IMR-90 (cell line): ENCODE results near the gene RNF144A. TPM values are rescaled to one million over a fixed set of nuclear protein-coding genes. Genes with fewer than 3 reads are reported as not detected.

Experiments
- ATAC-seq: fragments of 200-7000 bp; cut with Tn5 transposase; 2 replicates; pipeline ENCODE4 v1.9.1; 2020; ENCODE audit warnings: low read depth, mild to moderate bottlenecking, moderate library complexity
- BruUV-seq: library from RNA; stranded (reverse); fragments of 400-500 nt; replicated peaks from 2 replicates; lab custom pipeline; 2021; lab: Mats Ljungman, UMichigan
- CTCF ChIA-PET: fragments of 300-600 bp; formaldehyde crosslinking; extraction: SDS; loops from one replicate; lab custom pipeline; 2021; ENCODE audit warnings: antibody characterized with exemption; lab: Yijun Ruan, JAX
- POLR2A ChIA-PET: fragments of 300-600 bp; sonication (Branson Sonifier 250); formaldehyde crosslinking; loops from one replicate; lab custom pipeline; 2022; ENCODE audit warnings: antibody characterized with exemption; ENCODE audit not compliant: unreplicated experiment; lab: Charles Lee
- DNase-seq: peaks from one replicate; pipeline ENCODE4 v3.0.0; 2013
- H2AFZ ChIP-seq: replicated peaks from 2 replicates; pipeline ENCODE3; 2013; ENCODE audit warnings: low read length, mild to moderate bottlenecking; ENCODE audit not compliant: poor library complexity
- H2AK5ac ChIP-seq: 2 replicates; pipeline ENCODE4 v1.6.1; 2013; ENCODE audit warnings: low read depth, low read length, inconsistent platforms
- H2AK9ac ChIP-seq: replicated peaks from 2 replicates; pipeline ENCODE3; 2013; ENCODE audit warnings: mild to moderate bottlenecking, low read depth, low read length, moderate library complexity; ENCODE audit not compliant: poor library complexity
- H2BK120ac ChIP-seq: 2 replicates; pipeline ENCODE4 v1.6.1; 2013; ENCODE audit warnings: low read depth, low read length, inconsistent platforms
- H2BK15ac ChIP-seq: 3 replicates; pipeline ENCODE4 v1.6.1; 2013; ENCODE audit warnings: low read depth, low read length, inconsistent platforms
- H2BK20ac ChIP-seq: 2 replicates; pipeline ENCODE4 v1.6.1; 2013; ENCODE audit warnings: low read depth, mild to moderate bottlenecking, inconsistent platforms, low read length, moderate library complexity
- H2BK5ac ChIP-seq: 2 replicates; pipeline ENCODE4 v1.6.1; 2013; ENCODE audit warnings: mild to moderate bottlenecking, low read depth, low read length, inconsistent platforms; ENCODE audit not compliant: poor library complexity, severe bottlenecking
- H3K14ac ChIP-seq: replicated peaks from 2 replicates; pipeline ENCODE4 v1.6.1; 2013; ENCODE audit warnings: low read depth, low read length, inconsistent platforms
- H3K18ac ChIP-seq: 2 replicates; pipeline ENCODE4 v1.6.1; 2013; ENCODE audit warnings: low read depth, low read length, control low read depth
- H3K23ac ChIP-seq: 2 replicates; pipeline ENCODE4 v1.6.1; 2013; ENCODE audit warnings: low read depth, low read length, inconsistent platforms
- H3K27ac ChIP-seq: 2 replicates; pipeline ENCODE4 v1.5.1; 2013; ENCODE audit warnings: mild to moderate bottlenecking, control low read depth, low read length; ENCODE audit not compliant: insufficient read depth
- H3K27me3 ChIP-seq: 2 replicates; pipeline ENCODE4 v1.6.1; 2013; ENCODE audit warnings: low read length; ENCODE audit not compliant: control insufficient read depth, insufficient read depth
- H3K36me3 ChIP-seq: 2 replicates; pipeline ENCODE4 v1.6.1; 2013; ENCODE audit warnings: low read length, mixed read lengths; ENCODE audit not compliant: control insufficient read depth, insufficient read depth
- H3K4ac ChIP-seq: 2 replicates; pipeline ENCODE4 v1.6.1; 2013; ENCODE audit warnings: low read depth, low read length, inconsistent platforms
- H3K4me1 ChIP-seq: 2 replicates; pipeline ENCODE4 v1.6.1; 2013; ENCODE audit warnings: low read length, mixed read lengths; ENCODE audit not compliant: control insufficient read depth, insufficient read depth
- H3K4me2 ChIP-seq: 2 replicates; pipeline ENCODE4 v1.6.1; 2013; ENCODE audit warnings: low read depth, mild to moderate bottlenecking, control low read depth, low read length, moderate library complexity
- H3K4me3 ChIP-seq: 2 replicates; pipeline ENCODE4 v1.5.1; 2013; ENCODE audit warnings: low read depth, mild to moderate bottlenecking, control low read depth, low read length, moderate library complexity; ENCODE audit not compliant: insufficient read depth
- H3K56ac ChIP-seq: 2 replicates; pipeline ENCODE4 v1.6.1; 2013; ENCODE audit warnings: low read length, inconsistent platforms; ENCODE audit not compliant: insufficient read depth; ENCODE audit errors: extremely low read depth
- H3K79me1 ChIP-seq, 2 experiments: 2 replicates each; pipeline ENCODE4 v1.6.1; 2013; ENCODE audit warnings: low read length in 2 of 2, inconsistent platforms in 1 of 2, low read depth in 1 of 2
- H3K9ac ChIP-seq: 2 replicates; pipeline ENCODE4 v1.6.1; 2013; ENCODE audit warnings: low read depth, low read length, control low read depth
- H3K9me1 ChIP-seq: 2 replicates; pipeline ENCODE4 v1.6.1; 2013; ENCODE audit warnings: low read length, inconsistent platforms; ENCODE audit not compliant: insufficient read depth
- H3K9me3 ChIP-seq: 2 replicates; pipeline ENCODE4 v1.6.1; 2013; ENCODE audit warnings: low read length; ENCODE audit not compliant: control insufficient read depth, insufficient read depth
- H4K20me1 ChIP-seq: 2 replicates; pipeline ENCODE4 v1.6.1; 2013; ENCODE audit warnings: low read length, inconsistent platforms; ENCODE audit not compliant: insufficient read depth
- H4K5ac ChIP-seq: 2 replicates; pipeline ENCODE4 v1.6.1; 2013; ENCODE audit warnings: mild to moderate bottlenecking, low read depth, low read length, control low read depth
- H4K8ac ChIP-seq, 2 experiments: 2 replicates each; pipeline ENCODE4 v1.6.1; 2013; ENCODE audit warnings: low read depth in 2 of 2, low read length in 2 of 2, control low read depth in 1 of 2, inconsistent platforms in 1 of 2
- H4K91ac ChIP-seq: 2 replicates; pipeline ENCODE4 v1.6.1; 2013; ENCODE audit warnings: low read depth, low read length, inconsistent platforms; ENCODE audit not compliant: insufficient read depth
- BHLHE40 ChIP-seq: fragments of 150-350 bp; IDR thresholded peaks from 2 replicates; pipeline ENCODE4 v1.6.1; 2016; ENCODE audit warnings: mild to moderate bottlenecking, low read depth, low read length
- CEBPB ChIP-seq: IDR thresholded peaks from 2 replicates; pipeline ENCODE4 v1.6.1; 2012; ENCODE audit warnings: low read depth, low read length, improper control_type of control experiment
- CHD1 ChIP-seq: IDR thresholded peaks from 2 replicates; pipeline ENCODE4 v1.6.1; 2012; ENCODE audit warnings: low read depth, low read length, improper control_type of control experiment
- ELK1 ChIP-seq: fragments of 150-350 bp; IDR thresholded peaks from 2 replicates; pipeline ENCODE4 v1.6.1; 2016; ENCODE audit warnings: low read depth, mild to moderate bottlenecking, low read length, moderate library complexity, borderline replicate concordance
- FOS ChIP-seq: fragments of 150-350 bp; IDR thresholded peaks from 2 replicates; pipeline ENCODE4 v1.6.1; 2016; ENCODE audit warnings: low read depth, low read length
- MAFK ChIP-seq: IDR thresholded peaks from 2 replicates; pipeline ENCODE4 v1.6.1; 2012; ENCODE audit warnings: low read depth, low read length, improper control_type of control experiment
- MAZ ChIP-seq: IDR thresholded peaks from 2 replicates; pipeline ENCODE4 v1.6.1; 2012; ENCODE audit warnings: low read depth, mild to moderate bottlenecking, low read length, improper control_type of control experiment, moderate library complexity, borderline replicate concordance
- MXI1 ChIP-seq: IDR thresholded peaks from 2 replicates; pipeline ENCODE4 v1.6.1; 2012; ENCODE audit warnings: low read depth, mild to moderate bottlenecking, low read length, moderate library complexity, borderline replicate concordance
- NFE2L2 ChIP-seq: fragments of 150-350 bp; IDR thresholded peaks from 2 replicates; pipeline ENCODE4 v1.6.1; 2016; ENCODE audit warnings: low read depth, mild to moderate bottlenecking, low read length
- RAD21 ChIP-seq: IDR thresholded peaks from 2 replicates; pipeline ENCODE4 v1.6.1; 2012; ENCODE audit warnings: low read length, improper control_type of control experiment
- RCOR1 ChIP-seq: IDR thresholded peaks from 2 replicates; pipeline ENCODE4 v1.6.1; 2012; ENCODE audit warnings: mild to moderate bottlenecking, low read length, improper control_type of control experiment; ENCODE audit not compliant: insufficient replicate concordance
- RFX5 ChIP-seq: IDR thresholded peaks from 2 replicates; pipeline ENCODE4 v1.8.0; 2012; ENCODE audit warnings: low read depth, mild to moderate bottlenecking, low read length, moderate library complexity
- SMC3 ChIP-seq: fragments of 150-350 bp; IDR thresholded peaks from 2 replicates; pipeline ENCODE4 v1.6.1; 2016; ENCODE audit warnings: low read depth, mild to moderate bottlenecking, antibody characterized with exemption, low read length, moderate library complexity
- WGBS, 2 experiments: methylation state at CpG; one replicate each; pipeline versions ENCODE4 v1.1.5 to v1.1.7; 2013; ENCODE audit warnings: missing lambda C conversion rate in 2 of 2; ENCODE audit not compliant: insufficient read length in 1 of 2; ENCODE audit errors: extremely low coverage in 2 of 2; 5-methylcytosine and 5-hydroxymethylcytosine counted together
- dilution Hi-C: fragments of 300-500 bp; cut with HindIII; formaldehyde crosslinking; loops from one replicate; pipeline ENCODE4 v1.14.3; 2018; ENCODE audit warnings: low sequenced_read_pairs; ENCODE audit not compliant: unreplicated experiment
- in situ Hi-C: fragments of 300-500 bp; cut with MboI; formaldehyde crosslinking; loops from 3 replicates; pipeline ENCODE4 v1.14.3; 2019; ENCODE audit warnings: low sequenced_read_pairs, inconsistent platforms, mixed read lengths
- intact Hi-C: fragments of 100-400 bp; cut with micrococcal nuclease; formaldehyde crosslinking; loops from 2 replicates; pipeline ENCODE4 v1.10.0; 2022
- polyA plus RNA-seq, 3 experiments: library from polyadenylated mRNA; depleted of rRNA; stranded (reverse); fragments of >200 nt; gene quantifications; 2 replicates each; pipeline ENCODE4 v1.2.3, GENCODE V29; 2012; ENCODE audit warnings: low replicate concordance in 1 of 3
- total RNA-seq: library from RNA; depleted of rRNA; stranded (reverse); fragments of >200 nt; gene quantifications from 2 replicates; pipeline ENCODE4 v1.2.3, GENCODE V29; 2012
- TF ChIP-seq, protein P1 (sequence below): conservative IDR thresholded peaks from 2 replicates; pipeline ENCODE4 v1.5.1; 2012; ENCODE audit warnings: mild to moderate bottlenecking, low read depth, low read length, improper control_type of control experiment

Gene RNF144A
- total and polyA plus RNA-seq, 2 of the 4 experiments (the other 2 are of a cell fraction) = 0.18 to 0.26 TPM

DNA sequence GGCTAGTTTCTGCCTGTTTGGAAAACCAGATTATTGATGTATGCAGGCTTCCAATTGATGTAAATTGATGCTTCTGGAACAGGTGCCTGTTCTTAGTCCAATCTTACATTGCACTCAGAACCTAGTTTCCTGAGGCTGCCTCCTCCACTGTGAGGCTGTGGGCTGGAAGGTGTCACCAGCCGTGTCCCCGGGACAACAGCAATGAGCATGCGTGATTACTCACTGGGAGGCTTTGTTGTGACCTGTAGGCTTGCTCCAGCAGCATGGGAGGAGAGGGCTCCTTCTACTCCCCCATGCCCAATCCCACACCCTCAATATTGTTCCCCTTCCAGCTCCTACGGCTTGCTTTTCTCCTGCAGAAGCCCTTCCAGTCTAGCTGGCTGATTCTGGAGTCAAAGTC, 28.5 kb upstream of the RNF144A start:
- no TSS peak for BruUV-seq
- TF ChIP-seq FOS = no peak
- no peak for TF ChIP-seq MXI1
- no peak for TF ChIP-seq RAD21
- TF ChIP-seq CEBPB = no peak
- TF ChIP-seq SMC3 = no peak
- no peak for TF ChIP-seq BHLHE40
- TF ChIP-seq, protein P1, sequence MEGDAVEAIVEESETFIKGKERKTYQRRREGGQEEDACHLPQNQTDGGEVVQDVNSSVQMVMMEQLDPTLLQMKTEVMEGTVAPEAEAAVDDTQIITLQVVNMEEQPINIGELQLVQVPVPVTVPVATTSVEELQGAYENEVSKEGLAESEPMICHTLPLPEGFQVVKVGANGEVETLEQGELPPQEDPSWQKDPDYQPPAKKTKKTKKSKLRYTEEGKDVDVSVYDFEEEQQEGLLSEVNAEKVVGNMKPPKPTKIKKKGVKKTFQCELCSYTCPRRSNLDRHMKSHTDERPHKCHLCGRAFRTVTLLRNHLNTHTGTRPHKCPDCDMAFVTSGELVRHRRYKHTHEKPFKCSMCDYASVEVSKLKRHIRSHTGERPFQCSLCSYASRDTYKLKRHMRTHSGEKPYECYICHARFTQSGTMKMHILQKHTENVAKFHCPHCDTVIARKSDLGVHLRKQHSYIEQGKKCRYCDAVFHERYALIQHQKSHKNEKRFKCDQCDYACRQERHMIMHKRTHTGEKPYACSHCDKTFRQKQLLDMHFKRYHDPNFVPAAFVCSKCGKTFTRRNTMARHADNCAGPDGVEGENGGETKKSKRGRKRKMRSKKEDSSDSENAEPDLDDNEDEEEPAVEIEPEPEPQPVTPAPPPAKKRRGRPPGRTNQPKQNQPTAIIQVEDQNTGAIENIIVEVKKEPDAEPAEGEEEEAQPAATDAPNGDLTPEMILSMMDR = no peak
- no peak for TF ChIP-seq NFE2L2
- TF ChIP-seq CHD1 = no peak
- no peak for TF ChIP-seq RFX5
- no peak for TF ChIP-seq MAFK
- TF ChIP-seq RCOR1 = no peak
- no peak for TF ChIP-seq MAZ
- TF ChIP-seq ELK1 = no peak
- no peaks in the 10 kb centered on the region for H4K20me1 ChIP-seq
- no peak overlapping the region for H4K8ac ChIP-seq
- intact Hi-C loops = no loop called here
- WGBS, 2 experiments = no CpG with 5 or more reads among the region's 4 CpGs
- H3K4me3 ChIP-seq = no peak overlapping the region
- dilution Hi-C loops = no loop called here
- no peaks in the 10 kb centered on the region for H3K9me3 ChIP-seq
- no peaks in the 10 kb centered on the region for H3K79me1 ChIP-seq
- H2BK15ac ChIP-seq = no peak overlapping the region
- H2BK5ac ChIP-seq = no peak overlapping the region
- in situ Hi-C loops = no loop called here
- H2AFZ ChIP-seq = no peak overlapping the region
- H3K27me3 ChIP-seq = no peaks in the 10 kb centered on the region
- H3K27ac ChIP-seq = no peak overlapping the region
- H3K14ac ChIP-seq = no peak overlapping the region
- H3K9ac ChIP-seq = no peak overlapping the region
- no peak overlapping the region for H3K56ac ChIP-seq
- no peak overlapping the region for H2BK120ac ChIP-seq
- H3K18ac ChIP-seq = no peak overlapping the region
- H2AK5ac ChIP-seq = no peak overlapping the region
- ChIA-PET POLR2A (no interaction called here), CTCF (no interaction called here)
- H3K9me1 ChIP-seq = no peaks in the 10 kb centered on the region
- no peak overlapping the region for H3K23ac ChIP-seq
- H2BK20ac ChIP-seq = no peak overlapping the region
- H3K36me3 ChIP-seq = no peaks in the 10 kb centered on the region
- no peak for ATAC-seq
- no peak overlapping the region for H2AK9ac ChIP-seq
- H3K4ac ChIP-seq = no peak overlapping the region
- no peak overlapping the region for H4K91ac ChIP-seq
- DNase-seq = no peak
- H3K4me2 ChIP-seq = no peak overlapping the region
- H4K5ac ChIP-seq = no peak overlapping the region
- no peaks in the 10 kb centered on the region for H3K4me1 ChIP-seq
